A549 (cell line): ENCODE measurements around the gene AXL.

Source experiments
- CEBPB ChIP-seq, 2 experiments: fragments of >200 bp in 1 of 2; sonication (Bioruptor Twin) in 1 of 2; formaldehyde crosslinking in 1 of 2; IDR thresholded peaks; 2 replicates each; pipeline ENCODE4 v1.6.1; 2012 to 2016
- JUN ChIP-seq, 2 experiments: fragments of >200 bp; sonication (Bioruptor Twin); formaldehyde crosslinking; IDR thresholded peaks; 2 replicates in 1 of 2; 3 replicates in 1 of 2; pipeline ENCODE4 v1.6.1; 2016 to 2017
- MAFK ChIP-seq: fragments of 450-650 bp; IDR thresholded peaks from 2 replicates; pipeline ENCODE4 v1.6.1; 2014; ENCODE audit not compliant: partially characterized antibody
- ZSCAN20 ChIP-seq: fragments of 250-450 bp; sonication (Bioruptor Pico); IDR thresholded peaks from 2 replicates; pipeline ENCODE4 v1.8.0; 2022; ENCODE audit warnings: mild to moderate bottlenecking, moderate library complexity
- TF ChIP-seq, protein P1 (sequence below): IDR thresholded peaks from 2 replicates; pipeline ENCODE4 v1.6.1; 2012

- no peak for TF ChIP-seq CEBPB (IDR thresholded peaks at IDR 0.05)
- no peak for TF ChIP-seq JUN (IDR thresholded peaks at IDR 0.05)
- TF ChIP-seq, protein P1, sequence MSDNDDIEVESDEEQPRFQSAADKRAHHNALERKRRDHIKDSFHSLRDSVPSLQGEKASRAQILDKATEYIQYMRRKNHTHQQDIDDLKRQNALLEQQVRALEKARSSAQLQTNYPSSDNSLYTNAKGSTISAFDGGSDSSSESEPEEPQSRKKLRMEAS = no peak
- TF ChIP-seq MAFK = no peak
- no peak for TF ChIP-seq ZSCAN20 (CRISPR knock-in tag)
Observed at GRCh38 chr19:41187884-41188279, 31.1 kb upstream of the AXL start.
